Esophagus muscularis mucosa (tissue), 4 donors: ENCODE results near the gene PTPRU. TPM values are rescaled to one million over a fixed set of nuclear protein-coding genes. Genes with fewer than 3 reads are reported as not detected.
"Not testable (repeated sequence)": the region's sequence is repeated elsewhere in the genome, so short reads cannot be mapped to it uniquely, and the experiment has no call there.

Experiments
- DNase-seq: peaks from one replicate; pipeline ENCODE4 v3.0.0-alpha.2; 2017; ENCODE audit errors: extremely low spot score
- H3K27ac ChIP-seq, 4 donors: fragments of 200-600 bp; sonication (generic); replicated peaks in 1 of 4; 1 replicate in 3 of 4; 2 replicates in 1 of 4; pipeline ENCODE4 v1.5.1; 2016 to 2019; ENCODE audit warnings: mild to moderate bottlenecking in 1 of 4
- H3K27me3 ChIP-seq, 4 donors: fragments of 200-600 bp; sonication (generic); one replicate each; pipeline versions ENCODE4 v1.5.1 to v1.6.0; 2016 to 2019
- H3K36me3 ChIP-seq, 4 donors: fragments of 200-600 bp; sonication (generic); one replicate each; pipeline ENCODE4 v1.5.1; 2016 to 2019
- H3K4me1 ChIP-seq, 4 donors: fragments of 200-600 bp; sonication (generic); one replicate each; pipeline ENCODE4 v1.5.1; 2016 to 2019
- H3K4me3 ChIP-seq, 4 donors: fragments of 200-600 bp; sonication (generic); 1 replicate in 2 of 4; 2 replicates in 2 of 4; pipeline ENCODE4 v1.5.1; 2016 to 2019; ENCODE audit warnings: mild to moderate bottlenecking in 4 of 4, moderate library complexity in 1 of 4
- H3K9me3 ChIP-seq, 4 donors: fragments of 200-600 bp; sonication (generic); 1 replicate in 3 of 4; 2 replicates in 1 of 4; pipeline ENCODE4 v1.5.1; 2016 to 2019
- CTCF ChIP-seq, 3 experiments: fragments of 200-600 bp in 2 of 3; fragments of 450-650 bp in 1 of 3; sonication (generic) in 2 of 3; IDR thresholded peaks; one replicate each; pipeline ENCODE4 v1.5.1; 2017 to 2019; ENCODE audit warnings: antibody characterized with exemption in 3 of 3, mild to moderate bottlenecking in 2 of 3, moderate library complexity in 1 of 3
- EP300 ChIP-seq: sonication (generic); formaldehyde crosslinking; IDR thresholded peaks from one replicate; pipeline ENCODE4 v1.6.1; 2017; ENCODE audit warnings: antibody characterized with exemption
- POLR2A ChIP-seq: fragments of 450-650 bp; IDR thresholded peaks from one replicate; pipeline ENCODE4 v1.6.1; 2017; ENCODE audit warnings: antibody characterized with exemption, moderate library complexity, mild to moderate bottlenecking, low read depth
- POLR2AphosphoS5 ChIP-seq, 2 donors: sonication (generic); formaldehyde crosslinking; IDR thresholded peaks; one replicate each; pipeline ENCODE4 v1.6.1; 2017; ENCODE audit warnings: antibody characterized with exemption in 2 of 2
- WGBS: methylation state at CpG from one replicate; pipeline ENCODE4 v1.1.5; 2018; 5-methylcytosine and 5-hydroxymethylcytosine counted together
- intact Hi-C: fragments of 100-400 bp; cut with DNase I; formaldehyde crosslinking; loops from one replicate; pipeline ENCODE4 v1.15.1; 2023
- total RNA-seq, 4 donors: library from RNA; depleted of rRNA; stranded (reverse); fragments of >200 nt; gene quantifications; one replicate each; pipeline versions ENCODE4 v1.1.0 to v1.2.1, GENCODE V29; 2016

Gene PTPRU
- total RNA-seq, 4 donors from 2014 or later: 19.5 to 32.7 (median 27.5) TPM

- Histone ChIP-seq H3K27me3 (no peaks in the 10 kb centered on the region), H3K36me3 (peaks cover 18 to 82% (median 56%) of the 10 kb centered on the region in 4 donors)
- intact Hi-C loops: no loop called here
Measured at GRCh38 chr1:29217633-29218032, 18.7 kb upstream of the PTPRU start.

GRCh38 chr1:29218223-29218622 lies 18.1 kb upstream of the PTPRU start:
- 85% methylated on average over 2 of the region's 2 CpGs for WGBS
- Histone ChIP-seq H3K9me3 (no peaks in the 10 kb centered on the region), H3K27ac (no peak overlapping the region), H3K27me3 (no peaks in the 10 kb centered on the region), H3K36me3 (peaks cover 18 to 82% (median 53%) of the 10 kb centered on the region in 4 donors), H3K4me1 (no peaks in the 10 kb centered on the region), H3K4me3 (no peak overlapping the region)
- no peak for DNase-seq
- intact Hi-C loops: no loop called here
- TF ChIP-seq POLR2AphosphoS5 (IDR thresholded peaks at IDR 0.05): no peak
- no peak for TF ChIP-seq CTCF (IDR thresholded peaks at IDR 0.05)
- no peak for TF ChIP-seq EP300
- TF ChIP-seq POLR2A: no peak

More at GRCh38 chr1:29217633-29218032, 18.7 kb upstream of the PTPRU start:
- no peak overlapping the region for H3K27ac ChIP-seq
- 82% methylated on average over 2 of the region's 2 CpGs for WGBS
- H3K4me3 ChIP-seq: no peak overlapping the region
- H3K9me3 ChIP-seq: no peaks in the 10 kb centered on the region
- no peak for DNase-seq
- H3K4me1 ChIP-seq: no peaks in the 10 kb centered on the region
- TF ChIP-seq POLR2AphosphoS5 (IDR thresholded peaks at IDR 0.05) (no peak), POLR2A (no peak), CTCF (IDR thresholded peaks at IDR 0.05) (no peak), EP300 (no peak)

GRCh38 chr1:29221296-29221695 lies 15.0 kb upstream of the PTPRU start:
- Histone ChIP-seq H3K9me3 (no peaks in the 10 kb centered on the region), H3K36me3 (peaks cover 2 to 76% (median 36%) of the 10 kb centered on the region in 4 donors), H3K27me3 (no peaks in the 10 kb centered on the region), H3K4me1 (no peaks in the 10 kb centered on the region), H3K27ac (no peak overlapping the region), H3K4me3 (no peak overlapping the region)
- TF ChIP-seq POLR2A (no peak), POLR2AphosphoS5 (IDR thresholded peaks at IDR 0.05) (no peak), CTCF (IDR thresholded peaks at IDR 0.05) (no peak), EP300 (no peak)
- 86% methylated on average over 3 of the region's 3 CpGs for WGBS
- DNase-seq: no peak
- intact Hi-C loops: no loop called here

GRCh38 chr1:29222260-29222659 lies 14.1 kb upstream of the PTPRU start:
- H3K36me3 ChIP-seq: peaks cover 0 to 73% (median 35%) of the 10 kb centered on the region in 4 donors
- H3K4me3 ChIP-seq, H3K27me3 ChIP-seq, H3K27ac ChIP-seq, H3K9me3 ChIP-seq, intact Hi-C loops, DNase-seq, H3K4me1 ChIP-seq: not testable (repeated sequence)
- 83% methylated on average over 6 of the region's 6 CpGs for WGBS

GRCh38 chr1:29222686-29223085 lies 13.6 kb upstream of the PTPRU start:
- H3K9me3 ChIP-seq: no peaks in the 10 kb centered on the region
- H3K27ac ChIP-seq: no peak overlapping the region
- intact Hi-C loops: no loop called here
- no peaks in the 10 kb centered on the region for H3K4me1 ChIP-seq
- no peaks in the 10 kb centered on the region for H3K27me3 ChIP-seq
- no peak for TF ChIP-seq POLR2A
- no peak for TF ChIP-seq EP300
- no peak for TF ChIP-seq CTCF (IDR thresholded peaks at IDR 0.05)
- no peak for TF ChIP-seq POLR2AphosphoS5 (IDR thresholded peaks at IDR 0.05)
- DNase-seq: no peak
- peaks cover 0 to 68% (median 35%) of the 10 kb centered on the region in 4 donors for H3K36me3 ChIP-seq
- H3K4me3 ChIP-seq: no peak overlapping the region
- WGBS: 75% methylated on average over 1 of the region's 1 CpG
